Chondrocyte (in vitro differentiated cells): ENCODE results near the gene PTPN7. TPM values are rescaled to one million over a fixed set of nuclear protein-coding genes. Genes with fewer than 3 reads are reported as not detected.

Source experiments
- DNase-seq: peaks from one replicate; pipeline ENCODE4 v3.0.0; 2021; ENCODE audit warnings: mixed read lengths, low spot score
- H3K27ac Mint-ChIP-seq: one replicate; pipeline ENCODE4 v1.8.0; 2021; ENCODE audit warnings: mild to moderate bottlenecking, moderate library complexity, mixed read lengths; ENCODE audit not compliant: unreplicated experiment
- H3K27me3 Mint-ChIP-seq: 2 replicates; pipeline ENCODE4 v1.8.0; 2021; ENCODE audit warnings: low read depth, mixed read lengths
- H3K36me3 Mint-ChIP-seq: 2 replicates; pipeline ENCODE4 v1.8.0; 2021; ENCODE audit warnings: low read depth, mixed read lengths
- H3K4me1 Mint-ChIP-seq: 2 replicates; pipeline ENCODE4 v1.8.0; 2021; ENCODE audit warnings: low read depth, mild to moderate bottlenecking, mixed read lengths
- H3K4me3 Mint-ChIP-seq: one replicate; pipeline ENCODE4 v1.8.0; 2021; ENCODE audit warnings: mild to moderate bottlenecking, moderate library complexity, mixed read lengths; ENCODE audit not compliant: unreplicated experiment
- H3K9me3 Mint-ChIP-seq: 2 replicates; pipeline ENCODE4 v1.8.0; 2021; ENCODE audit warnings: low read depth, mixed read lengths
- total RNA-seq: library from RNA; stranded (reverse); gene quantifications from 3 replicates; pipeline ENCODE4 v1.2.1, GENCODE V29; 2021
- TF ChIP-seq, protein P1 (sequence below): fragments of 200-600 bp; sonication (generic); IDR thresholded peaks from 2 replicates; pipeline ENCODE4 v1.5.0; 2021; ENCODE audit warnings: antibody characterized with exemption, mild to moderate bottlenecking, moderate library complexity

PTPN7 gene
- total RNA-seq, 1 donor from 2014 or later = not detected

DNA sequence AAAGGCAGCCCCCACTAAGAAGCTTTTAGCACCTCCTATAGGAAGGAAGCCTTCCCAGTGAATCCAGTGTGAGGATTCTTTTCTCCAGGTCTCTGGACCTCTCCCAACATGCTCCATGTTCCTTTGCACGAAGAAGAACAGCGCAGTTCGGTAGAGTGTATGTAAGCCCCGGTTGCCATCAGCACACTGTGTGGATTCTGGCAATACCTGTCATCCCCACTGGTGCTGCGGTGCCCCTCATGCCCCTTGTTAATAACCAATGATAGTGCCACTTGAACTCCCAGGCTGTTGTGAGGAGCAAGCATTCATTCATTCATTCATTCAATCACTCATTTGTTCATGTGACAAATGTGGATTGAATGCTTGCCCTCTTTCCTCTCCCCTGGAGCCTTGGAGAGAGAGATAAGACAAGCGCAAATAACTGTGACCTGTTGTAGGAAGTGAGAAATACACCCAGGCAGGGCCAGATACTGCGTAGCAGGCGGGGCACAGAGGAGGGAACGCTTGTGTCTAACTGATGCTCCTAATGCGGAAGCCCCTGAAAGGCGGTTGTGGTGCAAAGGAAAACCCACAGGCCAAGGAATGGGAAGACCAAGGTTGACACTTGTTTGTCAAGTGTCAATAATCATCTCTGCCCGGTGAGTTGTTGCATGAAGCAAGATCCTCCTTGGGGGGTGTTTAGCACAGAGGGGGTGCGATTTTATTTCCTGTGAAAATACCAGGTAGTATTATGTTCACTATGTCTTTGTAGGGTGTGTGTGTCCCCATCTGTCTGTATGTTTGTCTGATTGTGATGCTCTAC, 43.0 kb upstream of the PTPN7 start:
- no peaks in the 10 kb centered on the region for H3K36me3 Mint-ChIP-seq
- no peaks in the 10 kb centered on the region for H3K9me3 Mint-ChIP-seq
- no peak overlapping the region for H3K27ac Mint-ChIP-seq
- H3K4me3 Mint-ChIP-seq = no peak overlapping the region
- H3K27me3 Mint-ChIP-seq = no peaks in the 10 kb centered on the region
- no peak for DNase-seq
- TF ChIP-seq, protein P1, sequence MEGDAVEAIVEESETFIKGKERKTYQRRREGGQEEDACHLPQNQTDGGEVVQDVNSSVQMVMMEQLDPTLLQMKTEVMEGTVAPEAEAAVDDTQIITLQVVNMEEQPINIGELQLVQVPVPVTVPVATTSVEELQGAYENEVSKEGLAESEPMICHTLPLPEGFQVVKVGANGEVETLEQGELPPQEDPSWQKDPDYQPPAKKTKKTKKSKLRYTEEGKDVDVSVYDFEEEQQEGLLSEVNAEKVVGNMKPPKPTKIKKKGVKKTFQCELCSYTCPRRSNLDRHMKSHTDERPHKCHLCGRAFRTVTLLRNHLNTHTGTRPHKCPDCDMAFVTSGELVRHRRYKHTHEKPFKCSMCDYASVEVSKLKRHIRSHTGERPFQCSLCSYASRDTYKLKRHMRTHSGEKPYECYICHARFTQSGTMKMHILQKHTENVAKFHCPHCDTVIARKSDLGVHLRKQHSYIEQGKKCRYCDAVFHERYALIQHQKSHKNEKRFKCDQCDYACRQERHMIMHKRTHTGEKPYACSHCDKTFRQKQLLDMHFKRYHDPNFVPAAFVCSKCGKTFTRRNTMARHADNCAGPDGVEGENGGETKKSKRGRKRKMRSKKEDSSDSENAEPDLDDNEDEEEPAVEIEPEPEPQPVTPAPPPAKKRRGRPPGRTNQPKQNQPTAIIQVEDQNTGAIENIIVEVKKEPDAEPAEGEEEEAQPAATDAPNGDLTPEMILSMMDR = no peak
- peaks cover 22% of the 10 kb centered on the region for H3K4me1 Mint-ChIP-seq

DNA sequence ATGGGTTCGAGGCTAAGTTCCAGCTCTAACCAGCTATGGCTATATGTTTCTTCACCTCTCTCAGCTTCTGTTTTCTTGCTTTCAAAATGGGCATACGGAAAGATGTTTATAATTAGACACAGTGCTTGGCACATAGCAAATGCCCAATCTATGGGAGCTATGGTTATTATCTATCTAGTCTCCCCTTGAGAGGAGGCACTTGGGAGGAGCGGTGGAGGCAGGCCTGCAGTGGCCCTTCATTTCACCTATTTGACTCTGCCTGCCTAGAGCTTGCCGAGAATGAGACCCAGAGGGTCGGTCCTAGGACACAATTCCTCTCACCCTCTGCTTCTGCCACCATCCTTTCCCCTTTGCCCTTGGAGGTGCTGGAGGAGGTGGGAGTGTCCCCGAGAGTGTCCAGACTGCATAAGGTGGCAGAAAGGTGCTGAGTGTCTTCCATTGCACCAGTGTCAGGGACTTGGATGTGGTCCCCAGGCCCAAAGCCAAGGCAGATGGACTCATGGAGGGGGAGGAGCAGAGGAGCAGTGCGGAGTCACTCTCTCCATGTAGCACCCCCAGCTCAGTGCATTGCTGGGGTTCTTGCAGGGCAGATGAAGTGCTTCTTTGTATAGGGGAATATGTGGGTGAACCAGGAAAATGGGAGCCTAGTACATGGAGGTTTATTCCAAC, 42.2 kb upstream of the PTPN7 start:
- TF ChIP-seq, protein P1 = no peak
- no peak overlapping the region for H3K27ac Mint-ChIP-seq
- H3K4me3 Mint-ChIP-seq = no peak overlapping the region
- no peaks in the 10 kb centered on the region for H3K36me3 Mint-ChIP-seq
- H3K4me1 Mint-ChIP-seq = peaks cover 17% of the 10 kb centered on the region
- DNase-seq = peak; percentile 46
- H3K9me3 Mint-ChIP-seq = no peaks in the 10 kb centered on the region
- H3K27me3 Mint-ChIP-seq = peaks cover 6% of the 10 kb centered on the region

DNA sequence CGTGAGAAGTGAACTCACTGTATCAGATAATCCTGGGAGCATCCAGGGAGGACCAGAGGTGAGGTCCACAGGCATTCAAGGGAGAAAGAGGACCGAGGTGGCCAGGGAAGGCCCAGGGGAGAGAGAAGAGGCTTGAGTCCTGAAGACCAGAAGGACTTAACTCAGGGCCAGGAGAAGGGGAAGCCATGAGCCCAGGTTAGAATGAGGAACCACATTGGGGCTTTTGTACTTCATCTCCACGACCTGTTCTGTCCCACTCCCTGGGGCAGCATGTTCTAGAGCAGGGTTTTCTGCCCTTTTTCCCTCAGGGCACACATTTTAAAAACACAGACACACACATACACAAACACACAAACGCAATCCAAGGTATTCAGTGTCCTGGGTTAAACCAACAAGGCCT, 41.6 kb upstream of the PTPN7 start:
- peaks cover 10% of the 10 kb centered on the region for H3K4me1 Mint-ChIP-seq
- H3K27me3 Mint-ChIP-seq = peaks cover 12% of the 10 kb centered on the region
- H3K27ac Mint-ChIP-seq = no peak overlapping the region
- TF ChIP-seq, protein P1 = no peak
- H3K9me3 Mint-ChIP-seq = no peaks in the 10 kb centered on the region
- no peak overlapping the region for H3K4me3 Mint-ChIP-seq
- H3K36me3 Mint-ChIP-seq = no peaks in the 10 kb centered on the region
- no peak for DNase-seq

DNA sequence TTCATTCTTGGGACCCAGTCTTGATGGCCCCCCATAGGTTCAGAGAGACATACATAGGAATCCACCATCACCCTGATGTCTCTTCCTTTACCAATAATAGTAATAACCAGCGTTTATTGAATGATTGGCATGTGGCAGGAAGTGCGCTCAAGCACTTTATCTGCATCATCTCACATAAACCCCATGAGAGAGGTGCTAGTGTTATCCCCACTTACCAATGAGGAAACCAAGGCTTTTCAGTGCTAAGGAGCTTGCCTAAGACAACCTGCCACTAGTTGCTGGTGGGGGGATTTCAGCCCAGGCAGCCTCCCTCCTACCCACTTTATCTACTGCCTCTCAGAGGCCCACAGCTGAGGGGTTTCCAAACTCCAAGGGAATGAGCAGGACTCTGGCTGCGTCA, 40.9 kb upstream of the PTPN7 start:
- H3K27ac Mint-ChIP-seq = no peak overlapping the region

DNA sequence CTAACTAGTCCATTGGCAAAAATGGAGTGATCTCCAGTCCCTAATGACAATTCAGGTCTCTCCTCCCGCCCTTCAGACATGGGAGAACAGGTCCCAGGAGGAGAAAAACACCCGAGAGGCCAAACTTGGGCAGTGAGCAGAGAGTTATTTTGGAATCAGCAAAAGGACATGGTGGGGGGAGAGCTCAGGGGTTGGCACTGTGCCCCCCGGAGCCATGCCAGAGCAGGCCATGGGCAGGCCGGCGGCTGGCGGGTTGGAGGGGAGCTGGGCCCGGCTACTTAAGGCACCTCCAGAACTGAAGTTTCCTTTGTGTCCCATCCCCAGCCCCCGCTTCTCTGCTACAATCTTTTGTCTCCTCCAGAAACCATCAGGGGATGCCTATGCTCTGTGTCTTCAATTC, 40.3 kb upstream of the PTPN7 start:
- DNase-seq = no peak
- H3K4me1 Mint-ChIP-seq = peaks cover 9% of the 10 kb centered on the region
- H3K27me3 Mint-ChIP-seq = peaks cover 23% of the 10 kb centered on the region
- no peaks in the 10 kb centered on the region for H3K36me3 Mint-ChIP-seq
- no peaks in the 10 kb centered on the region for H3K9me3 Mint-ChIP-seq
- H3K4me3 Mint-ChIP-seq = no peak overlapping the region
- TF ChIP-seq, protein P1 = no peak
- no peak overlapping the region for H3K27ac Mint-ChIP-seq

More for the DNA sequence above, 40.9 kb upstream of the PTPN7 start:
- DNase-seq = no peak
- Mint-ChIP-seq H3K4me3 (no peak overlapping the region), H3K36me3 (no peaks in the 10 kb centered on the region), H3K9me3 (no peaks in the 10 kb centered on the region), H3K27me3 (peaks cover 18% of the 10 kb centered on the region), H3K4me1 (peaks cover 9% of the 10 kb centered on the region)
- TF ChIP-seq, protein P1 = no peak
